HCEC 1CT (cell line): ENCODE measurements around the gene TSPAN32.
"Not testable (repeated sequence)": the region's sequence is repeated elsewhere in the genome, so short reads cannot be mapped to it uniquely, and the experiment has no call there.

Experiments used
- DNase-seq: peaks from one replicate; pipeline ENCODE4 v3.0.0-alpha.2; 2017

TSPAN32 gene

DNA sequence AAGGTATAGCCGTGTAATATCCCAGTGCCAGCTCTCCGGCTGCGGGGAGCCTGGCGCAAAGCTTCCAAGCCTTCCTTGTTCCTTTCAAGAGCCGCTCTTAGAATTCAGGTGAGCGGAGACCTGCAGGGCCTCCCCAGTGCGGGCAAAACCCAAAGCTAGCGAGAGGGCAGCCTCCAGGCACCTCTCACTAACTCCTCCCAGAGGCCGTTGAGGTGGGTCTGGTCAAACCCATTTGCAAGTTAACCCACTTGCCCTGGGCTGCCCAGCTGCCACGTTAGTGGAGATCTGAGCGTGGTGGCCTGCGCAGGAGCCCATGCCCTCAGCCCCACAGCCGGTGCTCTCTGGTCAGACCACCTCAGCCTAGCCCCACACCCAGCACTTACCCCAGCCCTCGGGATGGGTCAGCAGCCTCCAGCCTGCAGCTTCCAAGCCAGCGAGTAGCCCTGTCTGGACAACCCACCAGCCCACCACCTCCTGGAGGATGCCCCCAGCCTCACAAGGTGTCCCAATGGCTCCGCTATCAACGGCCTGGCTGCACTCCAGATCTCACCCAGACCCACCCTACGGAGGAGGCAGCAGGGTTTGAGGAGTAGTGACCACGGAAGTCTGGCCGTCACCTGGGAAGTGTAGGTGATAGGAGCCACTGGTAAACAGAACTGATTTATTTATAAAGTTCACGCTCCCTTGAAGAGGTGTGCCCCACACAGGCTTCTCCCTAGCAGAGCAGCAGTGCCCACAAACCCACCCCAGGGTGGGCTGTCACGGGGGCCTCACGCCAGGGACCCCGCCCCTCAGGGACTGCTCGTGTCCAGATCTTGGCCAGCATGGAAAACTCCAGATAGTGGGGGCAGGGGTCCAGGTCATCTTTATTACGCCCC, 33.7 kb upstream of the TSPAN32 start:
- no peak for DNase-seq

GRCh38 chr11:2268729-2269600, 32.8 kb upstream of the TSPAN32 start:
- no peak for DNase-seq

DNA sequence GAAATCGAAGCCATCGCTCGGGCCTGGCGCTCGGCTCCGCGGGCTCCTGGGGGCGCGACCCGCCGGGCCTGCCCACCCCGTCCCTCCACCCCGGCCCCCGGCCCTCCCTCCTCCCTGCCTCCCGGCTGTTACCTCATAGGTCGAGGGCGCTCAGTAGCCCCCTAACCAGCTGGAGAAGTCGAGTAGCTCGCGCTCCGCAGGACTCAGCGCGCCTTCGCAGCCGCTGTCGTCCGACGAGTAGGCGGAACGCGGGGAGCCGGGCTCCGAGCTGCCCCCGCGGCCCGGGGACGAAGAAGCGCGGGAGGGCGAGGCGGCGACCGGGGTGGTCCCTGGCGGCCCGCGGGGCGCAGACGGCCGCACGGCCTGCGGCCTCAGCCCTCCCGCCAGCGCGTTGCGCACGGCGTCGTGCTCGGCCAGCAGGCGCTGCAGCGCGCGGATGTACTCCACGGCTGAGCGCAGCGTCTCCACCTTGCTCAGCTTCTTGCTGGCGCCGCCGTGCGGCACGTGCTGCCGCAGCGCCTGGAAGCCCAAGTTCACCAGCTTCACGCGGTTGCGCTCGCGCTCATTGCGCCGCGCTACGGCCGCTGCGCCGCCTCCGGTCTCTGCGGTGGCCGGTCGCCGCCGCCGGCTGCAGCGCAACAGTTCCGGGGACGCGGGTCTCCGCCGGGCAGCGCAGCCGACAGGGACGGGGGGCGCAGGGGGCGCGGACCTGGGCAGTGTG, 32.1 kb upstream of the TSPAN32 start:
- no peak for DNase-seq

- no peak for DNase-seq
These were observed 31.3 kb upstream of the TSPAN32 start, which contains the start of gene ASCL2 for GRCh38 chr11:2270322-2271076. Gene ASCL2 (minus strand): TSS chr11:2270588. CDS start chr11:2270332, 256 bp downstream.

- no peak for DNase-seq
These were observed 30.8 kb upstream of the TSPAN32 start for GRCh38 chr11:2271077-2271326.

- DNase-seq: no peak
These were observed 30.2 kb upstream of the TSPAN32 start for GRCh38 chr11:2271327-2272227.

- DNase-seq: no peak
These were observed 29.4 kb upstream of the TSPAN32 start for GRCh38 chr11:2272228-2272945.

GRCh38 chr11:2272946-2273280, 28.9 kb upstream of the TSPAN32 start:
- DNase-seq: no peak

GRCh38 chr11:2273311-2273710, 28.5 kb upstream of the TSPAN32 start:
- no peak for DNase-seq

DNA sequence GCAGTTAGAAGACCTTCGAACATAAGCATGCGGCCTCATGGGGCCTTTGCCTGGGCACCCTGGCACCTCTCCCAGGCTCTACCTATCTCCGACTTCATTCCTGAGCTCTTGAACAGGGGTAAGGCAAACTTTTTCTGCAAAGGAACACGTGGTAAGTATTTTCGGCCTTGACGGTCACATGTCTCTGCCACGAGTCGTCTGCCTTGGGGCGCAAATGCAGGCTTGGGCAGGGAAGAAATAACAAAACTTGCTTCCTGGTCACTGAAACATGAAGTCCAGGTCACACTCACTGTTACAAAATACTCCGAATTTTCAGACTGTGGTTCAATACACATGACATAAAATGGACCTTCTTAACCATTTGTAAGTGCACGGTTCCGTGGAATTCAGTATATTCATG, 28.0 kb upstream of the TSPAN32 start:
- no peak for DNase-seq

DNA sequence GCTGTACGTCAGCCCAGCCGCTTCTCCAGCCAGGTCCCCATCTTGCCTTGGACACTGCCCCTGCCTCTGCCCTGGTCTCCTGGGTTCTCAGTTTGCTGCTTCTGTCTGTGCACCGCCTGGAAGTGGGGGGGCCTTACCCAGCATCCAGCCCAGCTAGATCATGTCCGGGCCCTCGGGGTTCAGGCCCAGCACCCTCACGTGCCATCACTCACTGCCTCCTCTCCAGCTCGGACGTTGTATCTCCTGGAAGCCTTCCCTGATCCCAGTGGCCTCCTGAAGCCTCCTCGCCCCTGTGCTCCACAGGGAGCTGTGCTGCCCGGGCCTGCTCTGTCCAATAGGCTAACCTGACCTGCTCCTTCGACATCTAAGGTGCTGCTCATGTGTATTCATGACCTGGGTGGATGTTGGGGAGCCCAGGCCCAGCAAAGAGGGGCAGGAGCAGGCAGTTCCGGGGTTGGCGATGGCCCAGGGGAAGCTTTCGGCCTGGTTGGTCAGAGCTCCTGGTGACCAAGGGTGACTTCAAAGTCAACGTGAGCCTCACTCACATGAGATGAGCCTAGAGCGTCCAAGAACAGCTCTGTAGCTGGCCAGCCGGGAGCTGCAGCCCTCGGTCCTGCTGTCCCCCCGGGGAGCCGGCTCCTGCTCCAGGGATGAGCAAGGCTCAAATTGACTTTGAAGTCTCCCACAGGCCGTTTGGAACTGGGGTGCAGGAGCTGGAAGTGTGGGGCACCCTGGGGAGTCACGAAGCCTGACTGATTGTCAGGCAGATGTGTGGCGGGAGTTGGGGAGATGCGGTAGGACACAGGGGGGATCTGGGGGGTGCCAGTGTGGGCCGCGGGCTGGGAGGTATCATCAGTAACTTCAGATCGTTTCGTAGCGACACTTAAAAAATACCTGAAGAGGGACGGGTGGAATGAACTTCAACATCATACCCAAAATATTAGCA, 26.2 kb upstream of the TSPAN32 start:
- DNase-seq: no peak

GRCh38 chr11:2276280-2277007, 25.4 kb upstream of the TSPAN32 start:
- DNase-seq: no peak

GRCh38 chr11:2277008-2277346, 24.8 kb upstream of the TSPAN32 start:
- no peak for DNase-seq

DNA sequence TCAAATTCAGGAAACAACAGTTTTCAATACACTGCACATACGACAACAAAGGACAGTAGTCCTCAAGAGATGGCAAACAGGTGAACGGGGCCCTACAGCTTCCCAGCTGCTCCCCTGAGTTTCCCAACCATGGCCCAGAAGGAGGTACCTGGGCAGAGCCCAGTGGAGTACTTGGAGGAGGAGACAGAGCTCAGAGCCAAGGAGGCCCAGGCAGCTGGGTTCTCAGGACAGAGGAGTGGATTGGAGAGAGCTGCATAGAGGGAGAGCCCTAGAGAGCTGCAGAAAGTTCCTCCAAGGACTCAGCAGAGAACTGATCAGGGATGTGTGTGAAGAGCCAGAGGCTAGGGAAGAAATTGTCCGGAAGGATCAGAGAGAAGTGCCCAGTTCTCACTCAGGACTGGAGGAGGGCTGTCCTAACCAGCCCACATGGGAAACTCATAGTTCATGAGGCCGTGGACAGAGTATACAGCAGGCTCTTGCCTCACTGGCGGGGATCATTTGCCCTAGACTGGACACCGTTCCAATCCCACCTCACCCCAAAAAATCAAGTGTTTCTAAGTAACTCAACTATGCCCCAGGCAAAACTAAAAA, 23.8 kb upstream of the TSPAN32 start:
- no peak for DNase-seq

DNA sequence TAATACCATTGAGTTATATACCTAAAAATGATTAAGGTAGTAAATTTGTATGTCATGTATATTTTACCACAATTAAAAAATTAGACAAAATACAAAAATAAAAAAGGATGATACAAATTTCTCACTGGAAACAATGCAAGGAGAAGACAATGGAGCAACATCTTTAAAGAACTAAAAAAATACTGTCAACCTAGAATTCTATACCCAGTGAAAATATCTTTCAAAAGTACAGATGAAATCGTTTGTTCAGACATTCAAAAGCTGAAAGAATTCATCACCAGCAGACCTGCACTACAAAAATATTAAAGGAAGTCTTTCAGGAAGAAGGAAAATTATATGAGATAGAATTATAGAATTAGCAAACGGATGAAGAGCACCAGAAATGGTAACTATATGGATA, 21.6 kb upstream of the TSPAN32 start:
- DNase-seq: no peak

DNA sequence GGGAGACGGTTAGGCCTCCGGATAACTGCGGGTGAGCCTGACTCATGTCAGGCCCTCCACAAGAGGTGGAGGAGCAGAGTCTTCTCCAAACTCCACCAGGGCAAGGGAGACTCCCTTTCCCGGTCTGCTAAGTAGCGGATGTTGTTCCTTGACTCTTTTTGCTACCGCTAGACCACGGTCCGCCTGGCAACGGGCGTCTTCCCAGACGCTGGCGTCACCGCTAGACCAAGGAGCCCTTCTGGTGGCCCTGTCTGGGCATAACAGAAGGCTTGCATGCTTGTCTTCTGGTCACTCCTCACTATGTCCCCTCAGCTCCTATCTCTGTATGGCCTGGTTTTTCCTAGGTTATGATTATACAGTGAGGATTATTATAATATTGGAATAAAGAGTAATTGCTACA, 15.5 kb upstream of the TSPAN32 start:
- not testable (repeated sequence) for DNase-seq

- DNase-seq: no peak
These were observed 14.7 kb upstream of the TSPAN32 start for GRCh38 chr11:2287091-2287490.

- DNase-seq: no peak
These were observed 12.5 kb upstream of the TSPAN32 start for GRCh38 chr11:2289350-2289749.

DNA sequence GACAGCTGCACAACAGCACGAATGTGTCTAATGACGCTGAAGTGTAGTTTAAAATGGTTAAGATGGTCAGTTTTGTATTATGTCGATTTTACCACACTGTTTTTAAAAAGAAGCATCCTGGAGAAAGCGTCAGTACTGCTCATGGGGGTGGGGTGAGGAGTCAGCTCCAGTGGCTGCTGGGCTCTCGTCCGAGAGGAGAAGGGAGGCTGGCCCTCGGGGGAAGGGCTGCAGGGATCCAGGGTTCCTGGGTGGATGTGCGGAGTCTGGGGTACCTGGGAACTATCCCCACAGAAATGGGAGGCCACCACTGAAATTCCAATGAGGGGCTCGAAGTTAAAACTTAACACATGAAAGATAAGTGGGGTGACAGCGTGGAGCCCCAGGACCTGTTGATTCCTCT, 12.0 kb upstream of the TSPAN32 start:
- DNase-seq: no peak
